ENCODE results near the gene SPRR1B.
"Not testable (repeated sequence)": the region's sequence is repeated elsewhere in the genome, so short reads cannot be mapped to it uniquely, and the experiment has no call there.

Gene SPRR1B

GRCh38 chr1:153049211-153049610, 18.2 kb downstream of the SPRR1B start:
- TF ChIP-seq POLR2A (IDR thresholded peaks at IDR 0.05; ENCODE audit: low read depth, low read length) (no peak), TAF1 (IDR thresholded peaks at IDR 0.05; ENCODE audit: borderline replicate concordance, low read depth, low read length) (no peak), POLR2AphosphoS5 (IDR thresholded peaks at IDR 0.05; ENCODE audit: low read depth, low read length) (no peak)
- no peak for DNase-seq (ENCODE audit: insufficient read length)
- FAIRE-seq = no peak

GRCh38 chr1:153056111-153056510, 25.1 kb downstream of the SPRR1B start:
- DNase-seq (ENCODE audit: insufficient read length); FAIRE-seq: not testable (repeated sequence)

- no peak for DNase-seq (ENCODE audit: insufficient read length)
- TF ChIP-seq TAF1 (IDR thresholded peaks at IDR 0.05; ENCODE audit: borderline replicate concordance, low read depth, low read length) (no peak), POLR2A (IDR thresholded peaks at IDR 0.05; ENCODE audit: low read depth, low read length) (no peak), POLR2AphosphoS5 (IDR thresholded peaks at IDR 0.05; ENCODE audit: low read depth, low read length) (no peak)
- peak; percentile 21 for FAIRE-seq
These were observed 26.4 kb downstream of the SPRR1B start, which contains the start of gene SPRR2A for GRCh38 chr1:153057375-153057774. Gene SPRR2A (minus strand): TSS chr1:153057512. CDS start chr1:153056735, 777 bp downstream.

GRCh38 chr1:153058154-153058553, 27.2 kb downstream of the SPRR1B start:
- TF ChIP-seq TAF1 (IDR thresholded peaks at IDR 0.05; ENCODE audit: borderline replicate concordance, low read depth, low read length) = no peak
- TF ChIP-seq POLR2AphosphoS5 (IDR thresholded peaks at IDR 0.05; ENCODE audit: low read depth, low read length) = no peak
- TF ChIP-seq POLR2A (IDR thresholded peaks at IDR 0.05; ENCODE audit: low read depth, low read length) = no peak

GRCh38 chr1:153058826-153059784, 28.1 kb downstream of the SPRR1B start:
- DNase-seq (ENCODE audit: insufficient read length) = no peak
- TF ChIP-seq TAF1 (IDR thresholded peaks at IDR 0.05; ENCODE audit: borderline replicate concordance, low read depth, low read length) (no peak), POLR2AphosphoS5 (IDR thresholded peaks at IDR 0.05; ENCODE audit: low read depth, low read length) (no peak)
- FAIRE-seq = no peak

More at GRCh38 chr1:153058154-153058553, 27.2 kb downstream of the SPRR1B start:
- DNase-seq (ENCODE audit: insufficient read length) = no peak
- FAIRE-seq = no peak

- TF ChIP-seq TAF1 (IDR thresholded peaks at IDR 0.05; ENCODE audit: borderline replicate concordance, low read depth, low read length) = no peak
- no peak for TF ChIP-seq POLR2AphosphoS5 (IDR thresholded peaks at IDR 0.05; ENCODE audit: low read depth, low read length)
- TF ChIP-seq POLR2A (IDR thresholded peaks at IDR 0.05; ENCODE audit: low read depth, low read length) = no peak
- DNase-seq (ENCODE audit: insufficient read length) = no peak
- FAIRE-seq = peak; percentile 67
These were observed 39.2 kb downstream of the SPRR1B start for GRCh38 chr1:153070243-153070642.

- DNase-seq (ENCODE audit: insufficient read length) = no peak
- FAIRE-seq = no peak
- TF ChIP-seq TAF1 (IDR thresholded peaks at IDR 0.05; ENCODE audit: borderline replicate concordance, low read depth, low read length) = no peak
- no peak for TF ChIP-seq POLR2AphosphoS5 (IDR thresholded peaks at IDR 0.05; ENCODE audit: low read depth, low read length)
- TF ChIP-seq POLR2A (IDR thresholded peaks at IDR 0.05; ENCODE audit: low read depth, low read length) = no peak
These were observed 40.5 kb downstream of the SPRR1B start, which contains the start of gene SPRR2B for GRCh38 chr1:153071511-153071910. Gene SPRR2B (minus strand): TSS chr1:153071611. CDS start chr1:153070839, 772 bp downstream.

- TF ChIP-seq TAF1 (IDR thresholded peaks at IDR 0.05; ENCODE audit: borderline replicate concordance, low read depth, low read length) = no peak
- TF ChIP-seq POLR2A (IDR thresholded peaks at IDR 0.05; ENCODE audit: low read depth, low read length) = no peak
- no peak for TF ChIP-seq POLR2AphosphoS5 (IDR thresholded peaks at IDR 0.05; ENCODE audit: low read depth, low read length)
- FAIRE-seq (no peak), DNase-seq (ENCODE audit: insufficient read length) (no peak)
These were observed 42.1 kb downstream of the SPRR1B start for GRCh38 chr1:153072806-153073726.

GRCh38 chr1:153081736-153082135, 50.7 kb downstream of the SPRR1B start:
- TF ChIP-seq POLR2AphosphoS5 (IDR thresholded peaks at IDR 0.05; ENCODE audit: low read depth, low read length) (no peak), TAF1 (IDR thresholded peaks at IDR 0.05; ENCODE audit: borderline replicate concordance, low read depth, low read length) (no peak), POLR2A (IDR thresholded peaks at IDR 0.05; ENCODE audit: low read depth, low read length) (no peak)
- DNase-seq (ENCODE audit: insufficient read length) (no peak), FAIRE-seq (no peak)
